GM18502 (cell line): ENCODE measurements around the gene VSIG8.

ENCODE experiments used
- ATAC-seq: cut with Tn5 transposase; IDR thresholded peaks from one replicate; pipeline ENCODE4 v1.9.1; 2021; ENCODE audit warnings: mild to moderate bottlenecking; ENCODE audit not compliant: unreplicated experiment, poor library complexity

Gene VSIG8

GRCh38 chr1:159889202-159889601 lies 26.7 kb upstream of the VSIG8 start:
- no peak for ATAC-seq

- ATAC-seq, result no peak
Measured at GRCh38 chr1:159884296-159884695, 21.8 kb upstream of the VSIG8 start.

- ATAC-seq, result no peak
Measured at GRCh38 chr1:159883134-159883533, 20.7 kb upstream of the VSIG8 start.

- no peak for ATAC-seq
Measured at GRCh38 chr1:159882527-159882862, 20.0 kb upstream of the VSIG8 start.

GRCh38 chr1:159881622-159882526 lies 19.4 kb upstream of the VSIG8 start:
- ATAC-seq, result no peak

GRCh38 chr1:159880430-159880829 lies 18.0 kb upstream of the VSIG8 start:
- no peak for ATAC-seq

- ATAC-seq, result no peak
Measured at GRCh38 chr1:159879977-159880376, 17.5 kb upstream of the VSIG8 start.

GRCh38 chr1:159879136-159879535 lies 16.7 kb upstream of the VSIG8 start:
- ATAC-seq, result no peak

- ATAC-seq, result no peak
Measured at GRCh38 chr1:159877695-159878444, 15.4 kb upstream of the VSIG8 start.

GRCh38 chr1:159873530-159874143 lies 11.2 kb upstream of the VSIG8 start:
- no peak for ATAC-seq

- no peak for ATAC-seq
Measured at GRCh38 chr1:159872891-159873290, 10.4 kb upstream of the VSIG8 start.

- ATAC-seq, result no peak
Measured at GRCh38 chr1:159870704-159871103, 8.2 kb upstream of the VSIG8 start.

GRCh38 chr1:159869607-159870006 lies 7.2 kb upstream of the VSIG8 start:
- ATAC-seq, result no peak

- peak; percentile 73 for ATAC-seq
Measured at GRCh38 chr1:159869173-159869572, 6.7 kb upstream of the VSIG8 start.

GRCh38 chr1:159868766-159869165 lies 6.3 kb upstream of the VSIG8 start:
- peak; percentile 28 for ATAC-seq

- ATAC-seq, result no peak
Measured at GRCh38 chr1:159867664-159868026, 5.2 kb upstream of the VSIG8 start.

- ATAC-seq, result no peak
Measured at GRCh38 chr1:159866905-159867663, 4.6 kb upstream of the VSIG8 start.

GRCh38 chr1:159866066-159866465 lies 3.6 kb upstream of the VSIG8 start:
- no peak for ATAC-seq

- ATAC-seq, result no peak
Measured at GRCh38 chr1:159864262-159864661, 1.8 kb upstream of the VSIG8 start.

- no peak for ATAC-seq
Measured at GRCh38 chr1:159862031-159862430, 426 bp downstream of the VSIG8 start.

- no peak for ATAC-seq
Measured at GRCh38 chr1:159861218-159861617, 1.2 kb downstream of the VSIG8 start.
